HPDE6-E6E7 (cell line): ENCODE measurements around the gene MTA2.

ENCODE experiments used
- DNase-seq: peaks from one replicate; pipeline ENCODE4 v3.0.0; 2011; ENCODE audit warnings: missing footprints; ENCODE audit errors: extremely low spot score

The MTA2 gene

GRCh38 chr11:62546244-62546928, 55.3 kb downstream of the MTA2 start, which contains the start of gene AHNAK:
TSS of gene AHNAK (minus strand) at chr11:62546806. CDS start at chr11:62536098, 10,708 bp downstream.
- no peak for DNase-seq

DNA sequence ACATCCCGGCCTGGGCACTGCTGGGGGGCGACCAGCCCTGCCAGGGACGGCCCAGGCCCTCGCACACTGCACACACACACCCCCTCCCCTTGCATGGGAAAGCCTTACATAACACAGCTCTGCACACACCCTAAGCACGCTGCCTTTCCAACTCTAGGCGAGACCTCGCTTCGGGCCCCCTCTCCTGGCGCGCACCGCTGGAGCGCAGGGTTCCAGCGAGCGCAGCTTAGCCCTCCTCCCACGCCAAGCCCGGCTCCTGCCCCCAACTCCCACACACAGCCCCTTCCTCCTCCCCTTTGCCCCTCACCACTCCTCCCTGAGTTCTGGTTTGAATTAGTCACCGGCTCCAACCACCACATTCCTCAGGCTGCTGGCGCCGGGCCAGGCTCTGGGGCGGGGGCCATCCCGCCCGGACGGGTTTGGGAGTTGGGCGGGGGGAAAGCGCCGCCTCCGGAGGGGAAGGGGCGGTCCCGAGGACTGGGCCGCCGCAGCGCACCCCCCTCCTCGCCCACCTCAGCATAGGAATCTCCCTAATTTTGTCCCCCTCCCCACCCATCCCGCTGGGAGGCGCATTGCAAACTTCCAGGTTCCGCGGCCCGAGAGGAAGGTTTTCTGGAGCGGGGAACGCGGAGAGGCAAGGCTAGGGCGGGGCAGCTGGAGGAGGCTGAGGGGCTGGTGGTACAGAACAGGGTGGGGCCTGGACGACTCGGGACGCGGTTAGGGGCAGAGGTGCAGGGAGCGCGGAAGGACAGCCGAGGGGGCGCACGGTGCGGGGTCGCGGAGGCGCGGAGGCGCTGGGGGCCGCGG, 56.0 kb downstream of the MTA2 start:
- no peak for DNase-seq

DNA sequence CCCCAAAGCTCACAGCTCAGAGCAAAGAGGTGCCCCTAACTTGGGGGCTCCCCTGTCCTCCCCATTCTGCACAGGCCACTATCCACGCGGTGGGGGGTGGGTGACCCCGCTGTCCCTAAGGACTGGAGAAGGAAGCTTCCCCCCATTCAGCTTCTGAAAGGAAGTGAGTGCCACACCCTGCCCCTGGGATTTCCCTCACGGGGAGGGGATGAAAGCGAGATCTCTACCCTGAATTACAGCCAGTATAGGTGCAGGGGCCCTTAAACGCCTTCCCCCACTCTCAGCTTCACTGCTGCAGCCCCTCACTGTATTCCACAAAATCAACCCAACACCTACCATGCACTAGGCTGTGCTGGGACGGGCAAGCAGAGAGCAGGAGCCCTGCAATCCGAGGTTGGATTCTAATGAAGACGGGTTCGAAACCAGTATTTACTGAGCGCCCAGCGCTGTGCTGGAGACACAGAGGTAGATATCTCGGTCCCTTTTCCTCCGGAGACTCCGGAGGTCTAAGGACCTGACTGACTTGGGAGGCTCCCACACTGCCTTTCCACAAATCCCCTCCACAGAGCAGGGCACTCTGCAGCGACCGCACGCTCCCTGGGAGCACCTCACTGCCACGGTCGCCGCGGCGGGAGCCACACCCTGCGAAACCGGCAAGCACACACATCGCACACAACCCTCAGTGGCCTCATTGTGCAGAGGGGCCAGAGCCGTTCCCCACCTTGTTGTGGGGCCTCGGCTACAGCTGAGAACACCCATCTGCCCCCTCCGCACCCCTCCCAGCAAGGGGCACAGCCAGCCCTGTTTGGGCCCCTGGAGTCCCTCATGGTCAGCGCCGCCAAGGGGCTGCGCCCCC, 56.9 kb downstream of the MTA2 start:
- no peak for DNase-seq

DNA sequence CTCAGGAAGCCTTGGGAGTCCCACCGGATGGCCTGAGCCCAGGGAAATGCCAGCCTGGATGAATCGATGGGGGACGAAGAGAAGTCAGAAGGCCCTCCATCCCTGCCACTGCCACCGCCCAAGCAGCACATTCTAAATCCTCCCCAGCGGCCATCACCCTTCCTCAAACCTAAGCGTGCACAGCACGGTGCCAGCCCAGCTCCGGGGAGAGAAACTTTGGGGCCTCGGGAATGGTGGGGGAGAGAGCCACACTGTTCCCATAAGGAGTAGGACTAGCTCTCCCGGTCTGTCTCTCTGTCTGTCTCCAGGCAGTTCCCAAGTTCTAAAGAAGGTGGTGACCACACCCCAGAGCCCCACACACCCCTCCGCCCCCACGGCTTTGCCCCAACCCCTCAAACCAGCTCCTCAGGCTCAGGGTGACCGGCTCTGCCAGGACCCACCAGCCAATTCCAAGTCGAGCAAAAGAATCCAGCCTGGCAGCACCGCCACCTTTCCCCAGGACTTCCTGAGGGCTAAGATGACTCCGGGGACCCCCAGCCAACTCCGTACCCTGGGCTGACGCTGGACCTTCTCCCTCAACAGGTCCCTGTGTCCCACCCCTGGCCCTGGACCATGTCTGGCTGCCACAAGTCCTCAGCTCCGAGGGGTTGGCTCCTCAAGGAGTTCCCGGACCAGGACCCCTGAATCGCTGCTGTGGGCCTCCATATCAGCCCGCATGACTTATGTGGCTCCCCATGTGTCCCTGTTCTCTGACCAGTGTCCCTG, 57.8 kb downstream of the MTA2 start:
- no peak for DNase-seq
